TTC549 (cell line): ENCODE results near the gene DYNC1I2.

Experiments used
- FAIRE-seq: peaks from 2 replicates; lab custom pipeline; 2012; peaks lifted over from hg19 to GRCh38; lab: Jason Lieb, UNC

DYNC1I2 gene

GRCh38 chr2:171785450-171785849 lies 98.2 kb downstream of the DYNC1I2 start:
- no peak for FAIRE-seq

GRCh38 chr2:171787333-171788072 lies 100.2 kb downstream of the DYNC1I2 start:
- FAIRE-seq, result no peak

DNA sequence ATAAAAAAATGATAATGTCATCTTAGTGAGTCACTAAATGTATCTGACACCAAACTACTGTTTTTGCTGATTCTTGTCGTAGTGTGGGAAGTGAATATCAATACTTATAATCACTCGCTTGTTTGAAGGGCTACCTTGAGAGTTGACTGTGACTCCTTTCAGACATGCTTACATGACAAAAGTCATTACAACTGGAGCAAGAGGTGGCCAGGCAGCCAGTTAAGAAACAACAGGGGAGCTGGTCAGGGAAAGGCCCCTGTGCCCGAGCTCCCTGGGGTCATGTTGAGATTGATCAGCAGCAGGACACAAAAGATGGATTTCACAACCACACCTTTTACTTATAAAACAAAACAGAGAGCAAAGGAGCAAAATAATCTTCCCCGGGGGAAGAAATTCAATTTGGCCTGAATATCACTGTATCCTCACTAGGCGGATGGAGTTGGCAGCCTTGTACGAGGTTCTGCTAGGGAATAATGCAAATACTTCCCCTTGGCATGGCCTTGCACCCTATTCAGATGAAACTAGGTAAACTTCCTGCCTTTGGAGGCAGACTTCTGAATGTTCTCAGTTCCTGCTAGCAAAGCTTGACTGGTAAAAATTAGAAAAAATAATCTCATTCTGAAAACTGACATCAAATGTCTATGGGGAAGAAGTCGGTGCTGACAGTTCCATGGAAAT lies 101.2 kb downstream of the DYNC1I2 start:
- FAIRE-seq, result no peak

DNA sequence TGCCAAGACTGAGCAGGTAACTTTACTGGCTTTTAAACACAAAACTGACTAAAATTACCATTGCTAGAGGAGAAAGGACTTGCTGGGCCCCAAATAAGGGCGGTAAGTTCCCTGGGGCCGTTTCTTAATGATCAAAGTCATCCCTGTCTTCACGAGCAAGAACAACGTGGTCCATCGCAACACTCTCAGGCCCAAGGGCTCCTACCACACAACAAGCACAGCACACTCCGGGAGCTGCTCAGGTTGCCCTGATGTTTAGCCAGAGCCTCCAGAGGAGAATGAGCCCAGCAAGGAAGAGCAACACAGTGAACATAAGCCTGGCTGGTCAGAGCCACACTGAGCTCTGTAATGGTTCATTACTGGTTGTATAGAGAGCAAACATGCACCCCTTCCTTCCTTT lies 102.7 kb downstream of the DYNC1I2 start:
- FAIRE-seq, result no peak

DNA sequence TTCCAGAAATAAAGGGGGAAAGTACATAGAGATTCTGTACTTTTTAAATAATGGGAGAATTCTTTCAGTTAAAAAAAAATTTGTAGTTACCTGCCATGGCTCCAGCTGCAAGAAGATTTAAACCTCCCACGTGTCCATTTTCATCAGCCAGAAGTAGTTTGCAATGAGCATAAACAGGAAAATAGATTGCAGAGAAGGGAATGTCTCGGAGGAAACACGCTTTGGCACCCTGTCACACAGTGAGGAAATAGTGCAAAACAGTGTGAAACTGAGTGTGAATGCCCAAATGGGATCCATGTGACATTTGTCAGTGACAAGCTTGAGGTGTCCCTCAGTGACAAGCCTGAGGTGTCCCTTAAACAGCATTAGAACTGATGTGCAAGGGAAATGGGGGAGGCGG lies 104.1 kb downstream of the DYNC1I2 start:
- no peak for FAIRE-seq

GRCh38 chr2:171792157-171792556 lies 104.9 kb downstream of the DYNC1I2 start:
- no peak for FAIRE-seq

DNA sequence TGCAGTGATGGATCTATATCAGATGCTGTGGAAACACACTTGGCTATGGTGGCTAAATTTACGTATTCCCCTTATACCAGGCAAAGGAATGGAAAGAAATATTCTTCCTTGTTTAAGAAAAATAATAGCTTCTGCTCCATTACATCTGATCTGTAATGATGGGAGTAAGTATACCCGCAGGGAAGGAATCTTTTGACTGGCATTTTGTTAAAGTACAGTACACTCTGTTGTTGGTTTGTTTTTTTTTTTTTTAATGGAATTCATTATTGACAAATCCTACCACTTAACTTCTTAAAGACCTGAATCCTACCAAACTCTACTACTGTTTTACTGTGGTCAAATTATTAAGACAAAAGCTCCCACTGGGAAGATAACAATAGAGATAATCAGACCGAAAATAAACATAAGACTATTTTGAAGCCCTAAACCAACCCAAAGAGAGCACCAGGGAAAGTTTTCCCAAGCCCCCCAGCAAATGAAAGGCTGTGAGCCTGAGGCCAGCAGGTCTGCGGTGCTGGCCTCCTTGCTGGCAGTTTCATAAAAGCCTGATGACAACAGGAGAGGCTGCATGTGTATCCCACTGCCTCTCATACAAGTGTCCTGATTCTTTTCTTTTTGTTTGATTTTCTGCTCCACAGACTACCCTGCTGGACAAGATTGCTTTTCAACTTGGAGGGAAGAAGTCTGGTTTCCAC lies 105.8 kb downstream of the DYNC1I2 start:
- FAIRE-seq, result no peak

DNA sequence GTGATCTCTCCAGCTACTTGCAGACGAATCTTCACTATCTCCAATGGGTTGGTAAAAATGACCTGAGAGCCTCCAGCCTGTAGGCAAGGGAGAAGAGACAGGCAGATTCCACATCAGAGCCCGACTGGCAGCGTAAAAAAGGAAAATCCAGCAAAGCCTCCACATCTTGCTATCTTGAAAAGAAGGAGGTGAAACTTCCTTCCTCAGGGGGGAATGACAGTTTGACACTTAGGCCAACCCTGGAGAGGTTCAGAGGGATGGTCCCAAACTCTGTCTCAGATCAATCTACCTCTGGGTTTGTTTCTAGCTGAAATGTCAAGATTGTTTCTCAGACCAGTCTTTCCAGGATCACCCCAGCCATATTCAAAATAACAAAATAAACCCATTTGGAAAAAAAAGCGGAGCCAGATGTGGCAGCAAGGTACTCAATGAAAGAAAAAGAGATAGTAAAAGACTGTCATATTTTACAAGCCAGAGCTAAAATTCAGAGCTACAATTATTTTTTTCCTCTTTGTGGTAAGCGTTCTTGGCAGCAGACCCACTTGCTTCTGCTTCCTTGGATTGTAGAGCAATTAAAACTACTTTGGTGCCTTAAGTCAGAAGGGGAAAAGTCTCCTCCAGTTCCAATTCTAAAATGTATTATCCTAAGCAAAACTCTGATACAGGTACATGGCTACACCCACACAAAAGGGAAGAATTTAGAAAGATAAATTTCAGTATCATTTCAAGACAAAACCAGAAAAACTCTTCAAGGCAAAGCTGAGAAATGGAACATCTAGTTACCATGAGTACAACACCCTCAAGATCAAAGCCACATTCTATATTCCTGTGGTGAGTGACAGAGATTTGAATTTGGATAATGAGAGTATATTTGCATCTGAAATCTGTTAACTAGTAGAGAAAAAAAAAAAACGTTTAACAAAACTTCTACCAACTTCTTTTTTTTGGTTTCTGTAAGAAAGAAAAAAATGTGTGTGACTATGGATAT lies 106.7 kb downstream of the DYNC1I2 start:
- FAIRE-seq, result no peak

DNA sequence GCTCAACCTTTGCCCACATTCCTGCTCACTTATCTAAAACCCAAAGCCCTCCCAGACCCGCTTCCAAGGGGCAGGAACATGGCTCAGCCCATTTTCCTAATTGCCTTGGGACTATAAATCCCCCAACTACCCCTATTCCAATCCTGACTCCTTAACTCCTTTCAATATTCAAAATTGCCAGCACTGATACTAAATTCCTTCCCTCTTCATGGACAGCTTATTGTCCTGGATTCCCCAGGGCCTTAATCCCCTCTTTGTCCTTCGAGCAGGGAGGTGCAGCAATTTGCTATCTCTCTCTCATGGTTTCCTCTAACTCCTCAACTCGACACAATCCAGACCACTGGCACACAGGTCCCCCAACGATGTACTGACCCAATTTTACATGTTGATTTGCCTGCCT lies 107.6 kb downstream of the DYNC1I2 start:
- no peak for FAIRE-seq
